ENCODE results near the gene ASIC3.

Gene ASIC3

GRCh38 chr7:151060113-151060415, 11.7 kb downstream of the ASIC3 start:
- H3K27ac Mint-ChIP-seq = peak overlapping the region; percentile 92
- intact Hi-C loops (cut with micrococcal nuclease) = no loop called here
- H3K27me3 Mint-ChIP-seq = no peaks in the 10 kb centered on the region
- H3K9me3 Mint-ChIP-seq = no peaks in the 10 kb centered on the region
- H3K36me3 Mint-ChIP-seq (ENCODE audit: low read depth) = peaks cover 68% of the 10 kb centered on the region
- H3K4me1 Mint-ChIP-seq (ENCODE audit: low read depth) = peaks cover 52% of the 10 kb centered on the region
- peak overlapping the region; percentile 91 for H3K4me3 Mint-ChIP-seq

DNA sequence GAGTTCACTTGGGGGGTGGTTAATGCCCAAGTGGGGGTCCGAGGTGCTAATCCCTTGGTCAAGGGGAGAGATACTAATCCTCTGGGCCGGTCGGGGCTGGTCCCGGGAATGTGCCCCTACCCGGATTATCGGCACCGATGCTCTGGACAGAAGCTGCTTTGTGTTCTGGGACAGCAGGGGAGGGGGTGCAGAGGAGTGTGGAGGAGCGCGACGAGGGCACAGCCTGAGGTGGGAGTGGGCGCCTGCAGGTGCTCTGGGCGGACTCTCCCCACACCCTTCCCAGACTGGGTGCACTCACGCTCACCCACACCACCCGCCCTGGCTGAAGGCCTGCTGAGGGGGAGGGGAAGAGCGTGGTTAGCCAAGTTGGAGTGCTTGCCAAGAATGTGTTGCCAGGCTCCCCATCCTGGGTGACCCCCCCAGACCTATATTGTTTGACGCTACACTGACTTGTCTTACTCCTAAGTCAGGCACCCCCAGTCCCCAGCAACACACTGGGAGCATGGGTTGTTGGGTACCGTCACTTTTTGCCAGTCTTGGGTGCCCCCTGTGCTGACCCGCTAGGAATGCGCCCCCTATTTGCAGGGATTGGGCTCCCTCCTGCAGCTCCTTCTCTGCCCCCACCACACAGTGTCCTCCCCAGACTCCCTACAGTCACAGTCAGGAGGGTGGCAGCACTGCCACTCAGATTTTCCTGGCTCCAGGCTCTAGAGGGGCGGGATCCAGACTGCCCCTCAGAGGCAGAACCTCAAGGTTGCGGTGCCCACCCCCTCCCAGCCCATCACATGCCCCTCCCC, 12.3 kb downstream of the ASIC3 start:
- Mint-ChIP-seq H3K27me3 (no peaks in the 10 kb centered on the region), H3K36me3 (ENCODE audit: low read depth) (peaks cover 68% of the 10 kb centered on the region), H3K27ac (peak overlapping the region; percentile 92), H3K4me3 (peak overlapping the region; percentile 91), H3K9me3 (no peaks in the 10 kb centered on the region), H3K4me1 (ENCODE audit: low read depth) (peaks cover 52% of the 10 kb centered on the region)
- intact Hi-C loops (cut with micrococcal nuclease) = no loop called here

- peaks cover 48% of the 10 kb centered on the region for H3K4me1 Mint-ChIP-seq (ENCODE audit: low read depth)
- no peaks in the 10 kb centered on the region for H3K9me3 Mint-ChIP-seq
- peak overlapping the region; percentile 91 for H3K4me3 Mint-ChIP-seq
- no peaks in the 10 kb centered on the region for H3K27me3 Mint-ChIP-seq
- peaks cover 74% of the 10 kb centered on the region for H3K36me3 Mint-ChIP-seq (ENCODE audit: low read depth)
- intact Hi-C loops (cut with micrococcal nuclease) = no loop called here
- H3K27ac Mint-ChIP-seq = peak overlapping the region; percentile 92
Measured at GRCh38 chr7:151061213-151062110, 13.1 kb downstream of the ASIC3 start.

GRCh38 chr7:151062111-151062398, 13.7 kb downstream of the ASIC3 start:
- H3K27me3 Mint-ChIP-seq = no peaks in the 10 kb centered on the region
- H3K4me1 Mint-ChIP-seq (ENCODE audit: low read depth) = peaks cover 42% of the 10 kb centered on the region
- peaks cover 79% of the 10 kb centered on the region for H3K36me3 Mint-ChIP-seq (ENCODE audit: low read depth)
- no peak overlapping the region for H3K4me3 Mint-ChIP-seq
- no peaks in the 10 kb centered on the region for H3K9me3 Mint-ChIP-seq
- intact Hi-C loops (cut with micrococcal nuclease) = no loop called here
- H3K27ac Mint-ChIP-seq = peak overlapping the region; percentile 92

GRCh38 chr7:151062399-151063211, 14.3 kb downstream of the ASIC3 start:
- H3K4me1 Mint-ChIP-seq (ENCODE audit: low read depth) = peaks cover 37% of the 10 kb centered on the region
- no peaks in the 10 kb centered on the region for H3K9me3 Mint-ChIP-seq
- H3K36me3 Mint-ChIP-seq (ENCODE audit: low read depth) = peaks cover 79% of the 10 kb centered on the region
- H3K27ac Mint-ChIP-seq = no peak overlapping the region
- H3K27me3 Mint-ChIP-seq = no peaks in the 10 kb centered on the region
- intact Hi-C loops (cut with micrococcal nuclease) = no loop called here
- no peak overlapping the region for H3K4me3 Mint-ChIP-seq

GRCh38 chr7:151063212-151063561, 14.9 kb downstream of the ASIC3 start:
- Mint-ChIP-seq H3K27me3 (no peaks in the 10 kb centered on the region), H3K9me3 (no peaks in the 10 kb centered on the region), H3K27ac (no peak overlapping the region), H3K4me3 (no peak overlapping the region), H3K4me1 (ENCODE audit: low read depth) (peaks cover 36% of the 10 kb centered on the region), H3K36me3 (ENCODE audit: low read depth) (peaks cover 84% of the 10 kb centered on the region)
- intact Hi-C loops (cut with micrococcal nuclease) = no loop called here

- H3K27ac Mint-ChIP-seq = no peak overlapping the region
- H3K4me1 Mint-ChIP-seq (ENCODE audit: low read depth) = peaks cover 24% of the 10 kb centered on the region
- no peaks in the 10 kb centered on the region for H3K9me3 Mint-ChIP-seq
- no peaks in the 10 kb centered on the region for H3K27me3 Mint-ChIP-seq
- intact Hi-C loops (cut with micrococcal nuclease) = no loop called here
- H3K4me3 Mint-ChIP-seq = no peak overlapping the region
- peaks cover 93% of the 10 kb centered on the region for H3K36me3 Mint-ChIP-seq (ENCODE audit: low read depth)
Measured at GRCh38 chr7:151064454-151064853, 16.1 kb downstream of the ASIC3 start.

- H3K27ac Mint-ChIP-seq = no peak overlapping the region
- H3K4me3 Mint-ChIP-seq = no peak overlapping the region
- H3K36me3 Mint-ChIP-seq (ENCODE audit: low read depth) = peaks cover 93% of the 10 kb centered on the region
- H3K27me3 Mint-ChIP-seq = no peaks in the 10 kb centered on the region
- no peaks in the 10 kb centered on the region for H3K9me3 Mint-ChIP-seq
- intact Hi-C loops (cut with micrococcal nuclease) = no loop called here
- H3K4me1 Mint-ChIP-seq (ENCODE audit: low read depth) = peaks cover 22% of the 10 kb centered on the region
Measured at GRCh38 chr7:151064993-151065392, 16.7 kb downstream of the ASIC3 start.

- H3K27me3 Mint-ChIP-seq = no peaks in the 10 kb centered on the region
- H3K9me3 Mint-ChIP-seq = no peaks in the 10 kb centered on the region
- no peak overlapping the region for H3K4me3 Mint-ChIP-seq
- peaks cover 16% of the 10 kb centered on the region for H3K4me1 Mint-ChIP-seq (ENCODE audit: low read depth)
- no peak overlapping the region for H3K27ac Mint-ChIP-seq
- intact Hi-C loops (cut with micrococcal nuclease) = no loop called here
- peaks cover 95% of the 10 kb centered on the region for H3K36me3 Mint-ChIP-seq (ENCODE audit: low read depth)
Measured at GRCh38 chr7:151065516-151065915, 17.2 kb downstream of the ASIC3 start.

GRCh38 chr7:151066273-151066974, 18.1 kb downstream of the ASIC3 start:
- Mint-ChIP-seq H3K4me3 (no peak overlapping the region), H3K27me3 (no peaks in the 10 kb centered on the region), H3K9me3 (no peaks in the 10 kb centered on the region), H3K36me3 (ENCODE audit: low read depth) (peaks cover 100% of the 10 kb centered on the region), H3K27ac (no peak overlapping the region), H3K4me1 (ENCODE audit: low read depth) (peaks cover 7% of the 10 kb centered on the region)
- intact Hi-C loops (cut with micrococcal nuclease) = no loop called here

- Mint-ChIP-seq H3K27ac (no peak overlapping the region), H3K9me3 (no peaks in the 10 kb centered on the region), H3K4me1 (ENCODE audit: low read depth) (no peaks in the 10 kb centered on the region), H3K27me3 (no peaks in the 10 kb centered on the region), H3K4me3 (no peak overlapping the region), H3K36me3 (ENCODE audit: low read depth) (peaks cover 100% of the 10 kb centered on the region)
- intact Hi-C loops (cut with micrococcal nuclease) = no loop called here
Measured at GRCh38 chr7:151068069-151068773, 19.9 kb downstream of the ASIC3 start.

GRCh38 chr7:151069841-151070573, 21.7 kb downstream of the ASIC3 start:
- no peak overlapping the region for H3K4me3 Mint-ChIP-seq
- peaks cover 100% of the 10 kb centered on the region for H3K36me3 Mint-ChIP-seq (ENCODE audit: low read depth)
- H3K9me3 Mint-ChIP-seq = no peaks in the 10 kb centered on the region
- intact Hi-C loops (cut with micrococcal nuclease) = no loop called here
- no peaks in the 10 kb centered on the region for H3K4me1 Mint-ChIP-seq (ENCODE audit: low read depth)
- no peaks in the 10 kb centered on the region for H3K27me3 Mint-ChIP-seq
- no peak overlapping the region for H3K27ac Mint-ChIP-seq

DNA sequence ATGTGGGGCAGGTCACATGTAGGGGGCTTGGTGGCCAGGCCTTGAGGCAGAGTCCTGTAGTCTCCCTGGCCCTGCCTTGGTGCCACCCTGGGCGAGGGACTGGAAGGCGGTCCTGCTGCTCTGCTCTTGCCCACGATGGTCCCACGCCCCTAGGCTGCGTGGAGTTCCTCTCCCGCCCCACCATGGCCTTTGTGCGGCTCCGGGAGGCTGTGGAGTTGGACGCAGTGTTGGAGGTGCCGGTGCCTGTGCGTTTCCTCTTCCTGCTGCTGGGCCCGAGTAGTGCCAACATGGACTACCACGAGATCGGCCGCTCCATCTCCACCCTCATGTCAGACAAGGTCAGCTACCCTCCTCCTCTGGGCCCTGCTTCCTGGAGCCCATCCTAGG, 22.2 kb downstream of the ASIC3 start:
- peaks cover 100% of the 10 kb centered on the region for H3K36me3 Mint-ChIP-seq (ENCODE audit: low read depth)
- H3K9me3 Mint-ChIP-seq = no peaks in the 10 kb centered on the region
- no peak overlapping the region for H3K4me3 Mint-ChIP-seq
- no peak overlapping the region for H3K27ac Mint-ChIP-seq
- no peaks in the 10 kb centered on the region for H3K27me3 Mint-ChIP-seq
- H3K4me1 Mint-ChIP-seq (ENCODE audit: low read depth) = no peaks in the 10 kb centered on the region
- intact Hi-C loops (cut with micrococcal nuclease) = no loop called here

All from dendritic cell treated with granulocyte-macrophage colony-stimulating factor and Interleukin-4, amounts not matched to agents 40 ng/mL and 50 ng/mL, for 4 days (primary cell).